ENCODE measurements around the gene TCL1A. TPM values are rescaled to one million over a fixed set of nuclear protein-coding genes. Genes with fewer than 3 reads are reported as not detected.
"Not testable (repeated sequence)": the region's sequence is repeated elsewhere in the genome, so short reads cannot be mapped to it uniquely, and the experiment has no call there.

TCL1A gene, protein sequence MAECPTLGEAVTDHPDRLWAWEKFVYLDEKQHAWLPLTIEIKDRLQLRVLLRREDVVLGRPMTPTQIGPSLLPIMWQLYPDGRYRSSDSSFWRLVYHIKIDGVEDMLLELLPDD
- not detected in 2 replicates for total RNA-seq
- polyA plus RNA-seq = not detected in 2 replicates

DNA sequence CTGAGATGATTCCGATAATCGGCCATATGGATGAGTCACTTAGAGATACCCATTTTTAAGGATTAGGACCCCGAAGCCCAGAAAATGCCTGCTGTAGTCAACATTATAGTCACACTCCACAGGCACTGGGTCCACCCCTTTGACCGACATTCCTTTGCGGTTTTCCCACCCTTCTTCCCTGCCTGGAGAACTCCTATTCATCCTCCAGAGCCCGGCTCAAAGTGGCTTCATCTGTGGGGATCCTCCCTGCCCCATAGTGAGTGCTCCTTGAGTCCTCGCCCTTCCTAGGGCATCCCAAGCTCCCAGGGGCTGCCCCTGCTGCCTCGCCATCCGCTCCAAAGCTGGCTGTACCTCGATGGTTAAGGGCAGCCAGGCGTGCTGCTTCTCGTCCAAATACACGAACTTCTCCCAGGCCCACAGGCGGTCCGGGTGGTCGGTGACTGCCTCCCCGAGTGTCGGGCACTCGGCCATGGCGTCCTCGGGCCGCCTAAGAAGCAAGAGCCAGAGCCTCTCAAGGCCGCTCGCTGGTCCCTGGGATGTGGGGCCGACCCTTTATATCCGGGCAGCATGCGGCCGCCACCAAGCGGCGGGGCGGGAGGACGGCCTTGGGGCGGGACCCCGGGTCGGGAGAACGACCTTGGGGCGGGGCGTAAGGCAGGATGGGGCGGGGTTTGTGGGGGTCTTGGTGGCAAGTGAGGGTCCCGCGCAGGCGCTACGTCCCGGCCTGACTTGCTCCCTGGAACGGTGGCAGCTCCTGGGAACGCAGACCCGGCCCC lies at the start of gene TCL1A:
TCL1A (minus strand) TSS at position 530 of the 776 bp plus-strand sequence; CDS start at position 471, 59 bp downstream.
- Histone ChIP-seq H3K27me3 (peaks cover 4% of the 10 kb centered on the region), H3K36me3 (no peaks in the 10 kb centered on the region), H3K9me3 (ENCODE audit: low read depth) (no peaks in the 10 kb centered on the region), H3K27ac (no peak within 1 kb of the TSS), H3K4me3 (no peak within 1 kb of the TSS), H3K4me1 (ENCODE audit: low read depth) (no peaks in the 10 kb centered on the region)
- TF ChIP-seq, protein P1, sequence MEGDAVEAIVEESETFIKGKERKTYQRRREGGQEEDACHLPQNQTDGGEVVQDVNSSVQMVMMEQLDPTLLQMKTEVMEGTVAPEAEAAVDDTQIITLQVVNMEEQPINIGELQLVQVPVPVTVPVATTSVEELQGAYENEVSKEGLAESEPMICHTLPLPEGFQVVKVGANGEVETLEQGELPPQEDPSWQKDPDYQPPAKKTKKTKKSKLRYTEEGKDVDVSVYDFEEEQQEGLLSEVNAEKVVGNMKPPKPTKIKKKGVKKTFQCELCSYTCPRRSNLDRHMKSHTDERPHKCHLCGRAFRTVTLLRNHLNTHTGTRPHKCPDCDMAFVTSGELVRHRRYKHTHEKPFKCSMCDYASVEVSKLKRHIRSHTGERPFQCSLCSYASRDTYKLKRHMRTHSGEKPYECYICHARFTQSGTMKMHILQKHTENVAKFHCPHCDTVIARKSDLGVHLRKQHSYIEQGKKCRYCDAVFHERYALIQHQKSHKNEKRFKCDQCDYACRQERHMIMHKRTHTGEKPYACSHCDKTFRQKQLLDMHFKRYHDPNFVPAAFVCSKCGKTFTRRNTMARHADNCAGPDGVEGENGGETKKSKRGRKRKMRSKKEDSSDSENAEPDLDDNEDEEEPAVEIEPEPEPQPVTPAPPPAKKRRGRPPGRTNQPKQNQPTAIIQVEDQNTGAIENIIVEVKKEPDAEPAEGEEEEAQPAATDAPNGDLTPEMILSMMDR (IDR thresholded peaks at IDR 0.05; ENCODE audit: low read depth, low read length) = no peak
- DNase-seq (ENCODE audit: low read depth in 1 of 2, low spot score in 1 of 2) = no peak

DNA sequence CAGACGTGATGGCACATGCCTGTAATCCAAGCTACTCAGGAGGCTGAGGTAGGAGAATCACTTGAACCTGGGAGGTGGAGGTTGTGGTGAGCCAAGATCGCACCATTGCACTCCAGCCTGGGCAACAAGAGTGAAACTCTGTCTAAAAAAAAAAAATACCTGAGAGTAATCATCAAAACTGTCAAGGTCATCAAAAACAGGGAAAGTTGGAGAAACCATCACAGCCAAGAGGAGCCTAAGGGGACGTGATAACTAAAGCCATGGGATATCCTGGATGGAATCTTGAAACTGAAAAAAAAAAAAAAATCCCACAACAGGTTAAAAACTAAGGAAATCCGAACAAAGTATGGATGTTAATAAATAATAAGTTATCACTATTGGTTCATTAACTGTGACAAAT lies 49.1 kb upstream of the TCL1A start:
- not testable (repeated sequence) for H3K9me3 ChIP-seq (ENCODE audit: low read depth); H3K4me1 ChIP-seq (ENCODE audit: low read depth); DNase-seq (ENCODE audit: low read depth in 1 of 2, low spot score in 1 of 2); H3K27ac ChIP-seq; H3K36me3 ChIP-seq; H3K4me3 ChIP-seq
- H3K27me3 ChIP-seq = peaks cover 24% of the 10 kb centered on the region

DNA sequence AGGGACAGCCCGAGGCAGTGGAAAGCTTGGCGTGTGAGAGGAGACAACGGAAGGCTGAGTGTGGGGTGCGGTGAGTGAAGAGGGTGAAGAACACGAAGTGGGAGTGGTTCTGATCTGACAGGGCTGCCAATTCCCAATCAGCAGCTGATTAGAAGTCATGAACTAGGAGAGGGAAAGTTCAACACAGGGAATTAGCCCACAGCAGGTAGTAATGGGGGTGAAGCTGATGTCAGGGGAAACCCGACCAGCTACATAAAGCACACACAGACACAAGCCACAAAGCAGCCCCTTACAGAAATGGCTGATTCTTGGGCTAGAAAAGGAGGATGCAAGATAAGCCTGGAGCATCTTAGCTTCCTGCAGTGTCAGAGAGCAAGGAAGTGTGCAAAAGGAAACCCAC lies 47.5 kb upstream of the TCL1A start:
- H3K36me3 ChIP-seq = no peaks in the 10 kb centered on the region
- H3K27me3 ChIP-seq = peaks cover 26% of the 10 kb centered on the region
- no peak for DNase-seq (ENCODE audit: low read depth in 1 of 2, low spot score in 1 of 2)
- H3K4me1 ChIP-seq (ENCODE audit: low read depth) = no peaks in the 10 kb centered on the region
- H3K4me3 ChIP-seq = no peak overlapping the region
- H3K27ac ChIP-seq = no peak overlapping the region
- TF ChIP-seq, protein P1 (IDR thresholded peaks at IDR 0.05; ENCODE audit: low read depth, low read length) = no peak
- H3K9me3 ChIP-seq (ENCODE audit: low read depth) = no peaks in the 10 kb centered on the region

DNA sequence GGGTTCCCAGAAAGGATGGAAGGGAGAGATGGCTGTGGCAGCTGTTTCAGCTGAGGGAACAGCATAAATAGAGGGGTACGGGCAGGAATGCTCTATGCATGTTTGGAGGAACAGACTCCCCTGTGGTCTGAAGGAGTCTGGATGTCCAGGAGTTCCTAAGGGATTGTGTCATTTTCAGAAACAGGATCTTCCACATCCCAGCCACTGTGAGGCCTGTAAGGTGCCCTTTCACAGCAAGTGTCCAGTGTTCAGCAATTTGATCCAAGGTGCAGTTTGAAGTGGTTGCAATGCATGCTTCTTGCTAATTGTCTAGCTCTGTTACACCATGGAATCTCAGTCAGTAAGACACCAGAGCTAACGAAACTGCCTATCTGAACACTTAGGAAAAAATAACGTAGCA lies 46.7 kb upstream of the TCL1A start:
- no peak overlapping the region for H3K27ac ChIP-seq
- no peaks in the 10 kb centered on the region for H3K4me1 ChIP-seq (ENCODE audit: low read depth)
- no peak for DNase-seq (ENCODE audit: low read depth in 1 of 2, low spot score in 1 of 2)
- TF ChIP-seq, protein P1 (IDR thresholded peaks at IDR 0.05; ENCODE audit: low read depth, low read length) = no peak
- no peak overlapping the region for H3K4me3 ChIP-seq
- H3K36me3 ChIP-seq = no peaks in the 10 kb centered on the region
- no peaks in the 10 kb centered on the region for H3K9me3 ChIP-seq (ENCODE audit: low read depth)
- peaks cover 24% of the 10 kb centered on the region for H3K27me3 ChIP-seq

DNA sequence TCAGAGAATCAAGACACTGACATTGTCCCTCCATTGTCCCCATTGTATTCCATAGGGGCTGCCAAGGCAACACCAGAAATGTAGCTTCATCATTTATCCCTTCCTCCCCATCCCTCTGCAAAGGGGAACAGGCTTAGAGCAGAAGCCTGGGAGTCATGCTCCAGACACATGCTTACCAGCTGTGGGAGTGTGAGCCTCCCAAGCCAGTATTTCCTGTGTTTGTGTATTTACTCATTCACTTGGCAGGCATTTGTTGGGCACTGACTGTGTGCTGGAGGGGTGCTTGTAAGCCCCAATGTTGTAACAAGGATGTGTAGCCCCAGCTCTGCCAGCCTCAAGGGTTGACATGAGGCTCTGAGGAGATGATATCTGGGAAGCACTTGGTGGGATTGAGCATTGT lies 46.0 kb upstream of the TCL1A start:
- no peak for DNase-seq (ENCODE audit: low read depth in 1 of 2, low spot score in 1 of 2)
- Histone ChIP-seq H3K9me3 (ENCODE audit: low read depth) (no peaks in the 10 kb centered on the region), H3K4me3 (no peak overlapping the region), H3K36me3 (no peaks in the 10 kb centered on the region), H3K4me1 (ENCODE audit: low read depth) (no peaks in the 10 kb centered on the region), H3K27me3 (peaks cover 20% of the 10 kb centered on the region), H3K27ac (no peak overlapping the region)
- TF ChIP-seq, protein P1 (IDR thresholded peaks at IDR 0.05; ENCODE audit: low read depth, low read length) = no peak

DNA sequence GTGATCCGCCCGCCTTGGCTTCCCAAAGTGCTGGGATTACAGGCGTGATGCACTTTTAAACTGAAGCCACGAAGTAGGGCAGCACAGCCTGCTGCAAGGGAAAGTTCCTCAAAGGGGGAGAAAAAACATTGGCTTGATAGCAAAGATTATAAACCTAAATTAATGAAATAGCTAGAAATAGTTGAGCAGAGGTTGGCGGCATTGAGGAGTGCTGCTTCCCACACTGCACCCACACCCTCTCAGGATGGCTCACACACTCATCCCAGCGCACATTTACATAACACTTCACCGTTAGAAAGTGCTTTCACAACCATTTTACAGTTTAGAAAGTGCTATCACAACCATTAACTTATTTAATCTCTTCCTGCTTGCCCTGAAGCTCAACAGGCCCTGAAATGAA lies 44.4 kb upstream of the TCL1A start:
- DNase-seq (ENCODE audit: low read depth in 1 of 2, low spot score in 1 of 2) = no peak
- TF ChIP-seq, protein P1 (IDR thresholded peaks at IDR 0.05; ENCODE audit: low read depth, low read length) = no peak
- H3K36me3 ChIP-seq = no peaks in the 10 kb centered on the region
- no peaks in the 10 kb centered on the region for H3K9me3 ChIP-seq (ENCODE audit: low read depth)
- no peak overlapping the region for H3K4me3 ChIP-seq
- H3K27ac ChIP-seq = no peak overlapping the region
- H3K27me3 ChIP-seq = peaks cover 20% of the 10 kb centered on the region
- H3K4me1 ChIP-seq (ENCODE audit: low read depth) = no peaks in the 10 kb centered on the region

All from cardiac muscle cell (in vitro differentiated cells and primary cell).